HG03196 (cell line): ENCODE results near the gene SRPRB.

Experiments used
- ATAC-seq: cut with Tn5 transposase; IDR thresholded peaks from one replicate; pipeline ENCODE4 v1.9.1; 2021; ENCODE audit not compliant: unreplicated experiment

The SRPRB gene, protein sequence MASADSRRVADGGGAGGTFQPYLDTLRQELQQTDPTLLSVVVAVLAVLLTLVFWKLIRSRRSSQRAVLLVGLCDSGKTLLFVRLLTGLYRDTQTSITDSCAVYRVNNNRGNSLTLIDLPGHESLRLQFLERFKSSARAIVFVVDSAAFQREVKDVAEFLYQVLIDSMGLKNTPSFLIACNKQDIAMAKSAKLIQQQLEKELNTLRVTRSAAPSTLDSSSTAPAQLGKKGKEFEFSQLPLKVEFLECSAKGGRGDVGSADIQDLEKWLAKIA

DNA sequence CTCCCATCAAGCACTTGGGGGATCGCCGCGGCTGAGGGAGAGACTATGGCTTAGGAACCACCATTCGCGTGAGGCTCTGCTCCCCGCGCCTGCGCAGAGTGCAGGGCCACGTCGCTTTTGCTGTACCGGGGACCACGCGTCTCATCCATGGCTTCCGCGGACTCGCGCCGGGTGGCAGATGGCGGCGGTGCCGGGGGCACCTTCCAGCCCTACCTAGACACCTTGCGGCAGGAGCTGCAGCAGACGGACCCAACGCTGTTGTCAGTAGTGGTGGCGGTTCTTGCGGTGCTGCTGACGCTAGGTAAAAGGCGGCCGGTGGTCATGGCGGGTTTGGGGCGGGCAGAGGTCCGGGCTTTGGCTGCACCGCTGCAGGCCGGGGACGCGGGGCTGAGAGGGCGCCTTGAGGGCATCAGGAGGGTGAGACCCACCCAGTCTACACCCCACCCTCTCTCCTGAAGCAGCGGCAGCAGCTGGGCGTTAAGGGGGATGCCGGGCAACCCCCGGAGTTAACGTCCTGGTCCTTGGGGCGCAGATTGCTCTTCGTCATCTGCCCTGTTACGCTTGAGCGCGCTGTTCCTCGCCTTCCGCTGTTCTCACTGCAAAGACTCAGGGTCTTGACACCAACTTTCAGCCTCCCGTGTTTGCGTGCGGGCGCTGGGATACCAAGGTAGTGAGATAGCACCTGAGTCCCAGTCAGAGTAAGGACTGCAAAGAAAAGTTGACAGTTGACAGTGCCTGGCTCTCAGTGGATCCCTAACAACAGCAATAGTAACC lies at the start of gene SRPRB:
SRPRB (plus strand) TSS at position 114 of the 774 bp plus-strand sequence; CDS start at position 148, 34 bp downstream.
- ATAC-seq, result peak; percentile 99

- ATAC-seq, result no peak
Observed at GRCh38 chr3:133756716-133757694, 48.6 kb upstream of the SRPRB start.

DNA sequence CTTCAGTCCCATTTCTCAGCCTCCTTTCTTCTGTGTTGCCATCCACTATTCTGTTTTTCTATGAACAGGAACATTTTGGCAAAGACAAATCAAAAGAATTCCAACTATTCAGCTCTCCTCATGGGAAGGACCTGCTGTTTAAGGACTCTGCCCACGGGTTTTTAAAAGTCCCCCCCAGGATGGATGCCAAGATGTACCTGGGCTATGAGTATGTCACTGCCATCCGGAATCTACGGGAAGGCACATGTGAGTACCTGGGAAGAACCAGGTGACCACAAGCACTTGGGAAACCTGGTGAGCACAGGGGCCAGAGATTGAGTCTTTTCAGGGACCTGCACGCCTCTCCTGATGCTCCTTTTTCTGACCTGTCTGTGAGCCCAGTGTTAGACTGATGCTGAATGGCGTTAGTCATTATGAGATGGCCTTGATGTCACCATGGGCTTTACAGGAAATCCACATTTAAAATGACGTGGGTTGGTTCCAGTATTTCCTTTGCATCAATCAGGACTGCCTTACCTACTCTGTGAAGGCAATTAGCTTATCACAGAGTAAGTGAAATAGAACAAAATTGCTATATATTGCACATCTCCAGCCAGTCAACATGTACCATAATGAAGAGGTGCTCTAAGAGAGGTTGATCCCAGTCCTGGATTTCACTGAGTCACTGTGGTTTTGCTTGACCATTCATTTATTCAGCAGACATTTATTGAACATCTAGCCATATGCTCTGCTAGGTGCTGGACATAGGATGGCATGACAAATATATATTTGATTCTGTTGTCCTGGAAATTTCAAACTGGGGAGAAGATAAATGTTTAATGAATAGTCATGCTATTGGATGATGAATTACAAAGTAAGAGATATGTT lies 47.7 kb upstream of the SRPRB start:
- ATAC-seq, result no peak

GRCh38 chr3:133758568-133758928 lies 47.1 kb upstream of the SRPRB start:
- no peak for ATAC-seq

- ATAC-seq, result no peak
Observed at GRCh38 chr3:133758964-133759739, 46.5 kb upstream of the SRPRB start.

GRCh38 chr3:133759740-133760305 lies 45.8 kb upstream of the SRPRB start:
- ATAC-seq, result no peak

- no peak for ATAC-seq
Observed at GRCh38 chr3:133760916-133761315, 44.7 kb upstream of the SRPRB start.

- no peak for ATAC-seq
Observed at GRCh38 chr3:133761605-133762484, 43.8 kb upstream of the SRPRB start.

GRCh38 chr3:133762539-133762938 lies 43.1 kb upstream of the SRPRB start:
- no peak for ATAC-seq

GRCh38 chr3:133763797-133764683 lies 41.6 kb upstream of the SRPRB start:
- no peak for ATAC-seq

GRCh38 chr3:133765256-133765655 lies 40.4 kb upstream of the SRPRB start:
- no peak for ATAC-seq

- ATAC-seq, result no peak
Observed at GRCh38 chr3:133767607-133768006, 38.0 kb upstream of the SRPRB start.

DNA sequence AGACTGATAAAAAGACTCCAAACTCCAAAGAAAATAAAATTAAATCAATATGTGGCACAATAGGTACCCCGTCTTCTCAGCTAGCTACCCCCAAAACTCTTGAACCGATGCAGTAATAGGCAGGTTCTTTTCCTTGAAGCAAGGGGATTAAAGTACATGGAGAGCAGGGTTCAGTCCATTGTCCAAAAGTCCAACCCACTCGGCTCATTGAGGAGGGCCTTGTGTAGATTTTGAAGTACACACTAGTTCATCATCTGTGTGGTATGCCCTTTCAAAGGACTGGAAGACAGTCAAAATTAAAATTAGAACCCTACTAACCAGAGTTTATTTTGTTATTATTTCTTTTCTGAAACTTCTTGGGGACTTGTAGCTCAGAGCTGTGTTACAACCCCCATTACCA lies 36.1 kb upstream of the SRPRB start:
- ATAC-seq, result no peak

DNA sequence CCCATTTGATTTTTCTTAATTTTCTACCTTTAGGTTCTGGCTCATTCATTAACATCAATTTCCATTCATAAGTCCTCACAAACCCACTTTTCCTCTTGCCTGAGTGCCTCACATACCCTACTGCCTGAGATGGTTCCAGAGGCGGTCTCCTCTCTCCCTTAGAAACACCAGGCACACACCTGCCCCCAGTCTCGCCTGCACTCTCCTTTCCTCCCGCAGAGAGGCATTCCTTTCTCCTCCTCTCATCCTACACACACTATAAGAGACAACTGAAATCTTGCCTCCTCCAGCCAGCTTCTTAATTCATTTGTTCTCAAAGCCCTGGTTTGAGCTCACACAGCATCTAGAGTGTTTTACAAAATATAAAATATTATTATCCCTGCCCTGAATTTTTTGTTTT lies 31.9 kb upstream of the SRPRB start:
- ATAC-seq, result no peak

- ATAC-seq, result no peak
Observed at GRCh38 chr3:133775309-133775708, 30.3 kb upstream of the SRPRB start.

- no peak for ATAC-seq
Observed at GRCh38 chr3:133775835-133776234, 29.8 kb upstream of the SRPRB start.

- no peak for ATAC-seq
Observed at GRCh38 chr3:133776794-133777438, 28.7 kb upstream of the SRPRB start.
